Activated CD8-positive, alpha-beta T cell treated with anti-CD3 and anti-CD28 coated beads, Interleukin-2, amount 10 ng/mL, durations not matched to agents 7 days and 5 days (primary cell): Measurements from ENCODE around the gene UPK1A. TPM values are rescaled to one million over a fixed set of nuclear protein-coding genes. Genes with fewer than 3 reads are reported as not detected.
A peak's percentile ranks its signal among the peaks of the same experiment; 100 is the strongest.

Experiments used
- ATAC-seq: fragments of 150-1000 bp; cut with Tn5 transposase; one replicate; pipeline ENCODE4 v1.10.0; 2021; ENCODE audit warnings: moderate library complexity
- CTCF ChIA-PET: fragments of 350-600 bp; sonication (Branson Sonifier 250); formaldehyde crosslinking; loops from one replicate; lab custom pipeline; 2021; ENCODE audit warnings: antibody characterized with exemption; lab: Charles Lee
- POLR2A ChIA-PET: fragments of 350-600 bp; sonication (Branson Sonifier 250); formaldehyde crosslinking; loops from one replicate; lab custom pipeline; 2021; ENCODE audit warnings: antibody characterized with exemption; lab: Charles Lee
- DNase-seq: peaks from one replicate; pipeline ENCODE4 v3.0.0-alpha.2; 2020
- H3K27ac Mint-ChIP-seq: one replicate; pipeline ENCODE4 v1.8.0; 2021; ENCODE audit warnings: mild to moderate bottlenecking, mixed read lengths
- H3K27me3 Mint-ChIP-seq: one replicate; pipeline ENCODE4 v1.8.0; 2021; ENCODE audit warnings: low read depth, mixed read lengths
- H3K36me3 Mint-ChIP-seq: one replicate; pipeline ENCODE4 v1.8.0; 2021; ENCODE audit warnings: low read depth, mixed read lengths
- H3K4me1 Mint-ChIP-seq: one replicate; pipeline ENCODE4 v1.8.0; 2021; ENCODE audit warnings: low read depth, mixed read lengths
- H3K4me3 Mint-ChIP-seq: one replicate; pipeline ENCODE4 v1.8.0; 2021; ENCODE audit warnings: mild to moderate bottlenecking, mixed read lengths
- H3K9me3 Mint-ChIP-seq: one replicate; pipeline ENCODE4 v1.8.0; 2022; ENCODE audit warnings: mixed read lengths; ENCODE audit not compliant: insufficient read depth
- total RNA-seq, 2 experiments: library from RNA; stranded (reverse); gene quantifications; one replicate each; pipeline ENCODE4 v1.2.3, GENCODE V29; 2021

Gene UPK1A
- total RNA-seq, 2 experiments from 2014 or later = 0.63 to 0.82 TPM

- no peak for ATAC-seq
- ChIA-PET CTCF (interaction anchor here (1.1 to 1.6 kb wide), 2 partner anchors 8 to 13 kb away, joined by 3 to 4 read pairs; no protein-coding TSS in a partner anchor), POLR2A (interaction anchor here (1.0 to 1.8 kb wide), 5 partner anchors 8 to 17 kb away, joined by 3 to 7 read pairs (median 5); no protein-coding TSS in a partner anchor)
- no peak for DNase-seq
- Mint-ChIP-seq H3K4me3 (no peak overlapping the region), H3K27ac (peak overlapping the region; percentile 47), H3K4me1 (no peaks in the 10 kb centered on the region), H3K36me3 (peaks cover 78% of the 10 kb centered on the region), H3K27me3 (no peaks in the 10 kb centered on the region), H3K9me3 (no peaks in the 10 kb centered on the region)
Measured at GRCh38 chr19:35727053-35727955, 61.0 kb downstream of the UPK1A start.

Other genes starting within 250 kb of the UPK1A start
- not detected for gene FFAR2, start 218.3 kb upstream of the UPK1A start, total RNA-seq
- gene KRTDAP, start 176.1 kb upstream of the UPK1A start, total RNA-seq = not detected
- gene DMKN, start 152.9 kb upstream of the UPK1A start, total RNA-seq = not detected
- gene SBSN, start 138.2 kb upstream of the UPK1A start, total RNA-seq = not detected
- gene GAPDHS, start 133.1 kb upstream of the UPK1A start, total RNA-seq = not detected
- 10 to 100 TPM; 53.3 to 54.1 TPM for gene TMEM147, start 120.9 kb upstream of the UPK1A start, total RNA-seq
- not detected for gene ATP4A, start 102.9 kb upstream of the UPK1A start, total RNA-seq
- gene PMIS2, start 80.3 kb upstream of the UPK1A start, total RNA-seq = not detected
- gene HAUS5, start 53.8 kb upstream of the UPK1A start, total RNA-seq = 10 to 100 TPM; 53.3 to 62.3 TPM
- gene RBM42, start 37.5 kb upstream of the UPK1A start, total RNA-seq = 100 to 1,000 TPM; 118 to 119 TPM
- 1 to 10 TPM in 1 of 2 experiments, under 1 TPM in 1; 0.68 to 1.6 TPM for gene ETV2, start 24.8 kb upstream of the UPK1A start, total RNA-seq
- gene COX6B1, start 18.2 kb upstream of the UPK1A start, total RNA-seq = 100 to 1,000 TPM; 471 to 518 TPM
- gene ZBTB32, start 38.0 kb downstream of the UPK1A start, total RNA-seq = 10 to 100 TPM; 37.4 to 41.4 TPM
- gene KMT2B, start 51.5 kb downstream of the UPK1A start, total RNA-seq = 10 to 100 TPM; 58.0 to 64.3 TPM
- gene IGFLR1, start 75.9 kb downstream of the UPK1A start, total RNA-seq = 10 to 100 TPM; 29.9 to 37.1 TPM
- gene U2AF1L4, start 78.9 kb downstream of the UPK1A start, total RNA-seq = 10 to 100 TPM; 23.3 to 24.0 TPM
- 10 to 100 TPM; 44.1 to 48.2 TPM for gene PSENEN, start 79.1 kb downstream of the UPK1A start, total RNA-seq
- 10 to 100 TPM; 10.5 to 12.4 TPM for gene LIN37, start 82.1 kb downstream of the UPK1A start, total RNA-seq
- under 1 TPM in 1 of 2 experiments, not detected in 1; 0.65 TPM for gene HSPB6, start 90.5 kb downstream of the UPK1A start, total RNA-seq
- gene PROSER3, start 91.7 kb downstream of the UPK1A start, total RNA-seq = 10 to 100 TPM; 48.0 to 54.6 TPM
- gene ARHGAP33, start 109.0 kb downstream of the UPK1A start, total RNA-seq = 10 to 100 TPM; 66.6 to 71.0 TPM
- gene PRODH2, start 146.3 kb downstream of the UPK1A start, total RNA-seq = not detected
- not detected for gene NPHS1, start 186.0 kb downstream of the UPK1A start, total RNA-seq
- gene KIRREL2, start 190.4 kb downstream of the UPK1A start, total RNA-seq = 1 to 10 TPM; 1.9 to 2.2 TPM
- gene APLP1, start 202.1 kb downstream of the UPK1A start, total RNA-seq = 1 to 10 TPM in 1 of 2 experiments, under 1 TPM in 1; 0.87 to 1.4 TPM
- gene NFKBID, start 234.0 kb downstream of the UPK1A start, total RNA-seq = 10 to 100 TPM; 39.0 to 40.7 TPM
- gene HCST, start 236.0 kb downstream of the UPK1A start, total RNA-seq = 100 to 1,000 TPM; 196 to 216 TPM
- under 1 TPM; 0.52 to 0.71 TPM for gene TYROBP, start 241.8 kb downstream of the UPK1A start, total RNA-seq